Measurements from ENCODE around the gene CRISP2.
"Not testable (repeated sequence)": the region's sequence is repeated elsewhere in the genome, so short reads cannot be mapped to it uniquely, and the experiment has no call there.

The CRISP2 gene

GRCh38 chr6:49713346-49713745 lies at the start of gene CRISP2:
Gene CRISP2, minus strand, starts transcription at chr6:49713543. Its CDS starts 4,347 bp downstream, at chr6:49709196.
- no peak for DNase-seq (ENCODE audit: low spot score)

GRCh38 chr6:49744259-49744658 lies 30.9 kb upstream of the CRISP2 start, which contains the start of gene CRISP3:
Gene CRISP3, minus strand, starts transcription at chr6:49744388. Its CDS starts 21 bp downstream, at chr6:49744367.
- DNase-seq (ENCODE audit: low spot score), result no peak

- no peak for DNase-seq (ENCODE audit: low spot score)
These were observed 30.1 kb upstream of the CRISP2 start for GRCh38 chr6:49743429-49743828.

GRCh38 chr6:49739423-49739822 lies 26.1 kb upstream of the CRISP2 start:
- DNase-seq (ENCODE audit: low spot score), result no peak

GRCh38 chr6:49736017-49736508 lies 22.7 kb upstream of the CRISP2 start:
- DNase-seq (ENCODE audit: low spot score), result no peak

- DNase-seq (ENCODE audit: low spot score), result no peak
These were observed 20.3 kb upstream of the CRISP2 start for GRCh38 chr6:49733680-49734079.

GRCh38 chr6:49732781-49733180 lies 19.4 kb upstream of the CRISP2 start:
- DNase-seq (ENCODE audit: low spot score), result no peak

GRCh38 chr6:49730251-49730650 lies 16.9 kb upstream of the CRISP2 start:
- DNase-seq (ENCODE audit: low spot score), result no peak

GRCh38 chr6:49723917-49724316 lies 10.6 kb upstream of the CRISP2 start:
- DNase-seq (ENCODE audit: low spot score), result not testable (repeated sequence)

- no peak for DNase-seq (ENCODE audit: low spot score)
These were observed 8.0 kb upstream of the CRISP2 start for GRCh38 chr6:49721297-49721696.

- no peak for DNase-seq (ENCODE audit: low spot score)
These were observed 7.0 kb upstream of the CRISP2 start for GRCh38 chr6:49720372-49720771.

- no peak for DNase-seq (ENCODE audit: low spot score)
These were observed 14.9 kb downstream of the CRISP2 start for GRCh38 chr6:49698478-49698877.

GRCh38 chr6:49693512-49693911 lies 19.8 kb downstream of the CRISP2 start:
- no peak for DNase-seq (ENCODE audit: low spot score)

- DNase-seq (ENCODE audit: low spot score), result no peak
These were observed 20.8 kb downstream of the CRISP2 start for GRCh38 chr6:49692534-49692933.

- DNase-seq (ENCODE audit: low spot score), result no peak
These were observed 36.6 kb downstream of the CRISP2 start for GRCh38 chr6:49676671-49677281.

- DNase-seq (ENCODE audit: low spot score), result no peak
These were observed 37.5 kb downstream of the CRISP2 start for GRCh38 chr6:49675816-49676215.

GRCh38 chr6:49668083-49668511 lies 45.2 kb downstream of the CRISP2 start:
- peak; percentile 24 for DNase-seq (ENCODE audit: low spot score)

GRCh38 chr6:49666930-49667757 lies 46.2 kb downstream of the CRISP2 start:
- no peak for DNase-seq (ENCODE audit: low spot score)

GRCh38 chr6:49666480-49666879 lies 46.9 kb downstream of the CRISP2 start:
- DNase-seq (ENCODE audit: low spot score), result no peak

GRCh38 chr6:49664817-49665216 lies 48.5 kb downstream of the CRISP2 start:
- DNase-seq (ENCODE audit: low spot score), result no peak

- not testable (repeated sequence) for DNase-seq (ENCODE audit: low spot score)
These were observed 49.3 kb downstream of the CRISP2 start for GRCh38 chr6:49664054-49664453.

- no peak for DNase-seq (ENCODE audit: low spot score)
These were observed 50.5 kb downstream of the CRISP2 start for GRCh38 chr6:49662892-49663261.

GRCh38 chr6:49662231-49662891 lies 51.0 kb downstream of the CRISP2 start:
- DNase-seq (ENCODE audit: low spot score), result no peak

Data from LoVo (cell line).